H1 (cell line): ENCODE results near the gene TUBGCP2. TPM values are rescaled to one million over a fixed set of nuclear protein-coding genes. Genes with fewer than 3 reads are reported as not detected.

Experiments used
- CTCF ChIA-PET: fragments of 300-600 bp; sonication (Branson Sonifier 250); formaldehyde crosslinking; loops from one replicate; lab custom pipeline; 2021; ENCODE audit not compliant: partially characterized antibody; lab: Charles Lee
- POLR2A ChIA-PET: fragments of 300-600 bp; sonication (Branson Sonifier 250); formaldehyde crosslinking; loops from one replicate; lab custom pipeline; 2021; ENCODE audit warnings: inconsistent platforms; ENCODE audit not compliant: partially characterized antibody; lab: Charles Lee
- DNase-seq, 2 experiments: peaks; one replicate each; pipeline versions ENCODE4 v3.0.0 to v3.0.0-alpha.2; 2010 to 2022; ENCODE audit warnings: low spot score in 2 of 2, low read depth in 1 of 2, mixed read lengths in 1 of 2
- FAIRE-seq: peaks from 2 replicates; lab custom pipeline; 2011; peaks lifted over from hg19 to GRCh38; lab: Jason Lieb, UNC
- H2AFZ ChIP-seq: 2 replicates; pipeline ENCODE4 v1.8.1; 2012; ENCODE audit warnings: low read length, inconsistent platforms
- H2AK5ac ChIP-seq: 2 replicates; pipeline ENCODE4 v1.6.1; 2013; ENCODE audit warnings: low read depth, low read length
- H2BK120ac ChIP-seq: replicated peaks from 2 replicates; pipeline ENCODE3; 2013; ENCODE audit warnings: low read depth, low read length, inconsistent platforms
- H2BK12ac ChIP-seq: 2 replicates; pipeline ENCODE4 v1.6.1; 2013; ENCODE audit warnings: low read depth, low read length
- H2BK15ac ChIP-seq: 2 replicates; pipeline ENCODE4 v1.6.1; 2013; ENCODE audit warnings: low read length
- H2BK20ac ChIP-seq: 2 replicates; pipeline ENCODE4 v1.6.1; 2013; ENCODE audit warnings: low read length
- H2BK5ac ChIP-seq: 2 replicates; pipeline ENCODE4 v1.6.1; 2013; ENCODE audit warnings: low read depth, low read length
- H3K14ac ChIP-seq: 2 replicates; pipeline ENCODE4 v1.6.1; 2013; ENCODE audit warnings: inconsistent platforms; ENCODE audit not compliant: insufficient read length
- H3K18ac ChIP-seq: 2 replicates; pipeline ENCODE4 v1.6.1; 2013; ENCODE audit warnings: low read length; ENCODE audit errors: extremely low read depth
- H3K23ac ChIP-seq: 2 replicates; pipeline ENCODE4 v1.6.1; 2013; ENCODE audit warnings: inconsistent platforms; ENCODE audit not compliant: insufficient read length
- H3K23me2 ChIP-seq: 2 replicates; pipeline ENCODE4 v1.6.1; 2013; ENCODE audit warnings: low read depth, low read length
- H3K27ac ChIP-seq: 2 replicates; pipeline ENCODE4 v1.6.1; 2011; ENCODE audit warnings: low read depth, low read length, inconsistent platforms
- H3K27me3 ChIP-seq, 4 experiments: replicated peaks in 1 of 4; 1 replicate in 1 of 4; 2 replicates in 3 of 4; pipeline versions ENCODE4 v1.6.1 to v1.8.1; 2011 to 2013; ENCODE audit warnings: low read length in 3 of 4, mild to moderate bottlenecking in 3 of 4, inconsistent platforms in 2 of 4, mixed read lengths in 2 of 4, moderate library complexity in 1 of 4; ENCODE audit not compliant: control insufficient read depth in 3 of 4, insufficient read depth in 3 of 4; ENCODE audit errors: extremely low read depth in 1 of 4
- H3K36me3 ChIP-seq, 4 experiments: 2 replicates each; pipeline versions ENCODE4 v1.6.1 to v1.8.1; 2011 to 2013; ENCODE audit warnings: mild to moderate bottlenecking in 4 of 4, low read length in 3 of 4, moderate library complexity in 2 of 4, control low read depth in 1 of 4, inconsistent platforms in 1 of 4; ENCODE audit not compliant: insufficient read depth in 4 of 4, control insufficient read depth in 2 of 4
- H3K4ac ChIP-seq: replicated peaks from 2 replicates; pipeline ENCODE3; 2013; ENCODE audit warnings: low read length, low read depth, mixed read lengths, inconsistent platforms; ENCODE audit not compliant: insufficient read length
- H3K4me1 ChIP-seq, 4 experiments: replicated peaks in 1 of 4; 1 replicate in 1 of 4; 2 replicates in 3 of 4; pipeline versions ENCODE4 v1.6.1 to v1.8.1; 2011 to 2013; ENCODE audit warnings: low read length in 3 of 4, inconsistent platforms in 2 of 4, mixed read lengths in 1 of 4; ENCODE audit not compliant: insufficient read depth in 4 of 4, control insufficient read depth in 3 of 4
- H3K4me2 ChIP-seq, 2 experiments: 2 replicates each; pipeline versions ENCODE4 v1.6.1 to v1.8.1; 2011 to 2013; ENCODE audit warnings: low read depth in 2 of 2, low read length in 2 of 2, control low read depth in 1 of 2, inconsistent platforms in 1 of 2, mild to moderate bottlenecking in 1 of 2; ENCODE audit not compliant: insufficient read depth in 1 of 2
- H3K4me3 ChIP-seq, 4 experiments: fragments of 200-600, 300-600 bp in 1 of 4; sonication (generic), shearing (Covaris generic), sonication (Bioruptor Twin) in 1 of 4; 2 replicates each; pipeline versions ENCODE4 v1.5.1 to v1.8.1; 2011 to 2016; ENCODE audit warnings: low read length in 4 of 4, low read depth in 3 of 4, control low read depth in 2 of 4, inconsistent platforms in 2 of 4, mild to moderate bottlenecking in 2 of 4, mixed read lengths in 1 of 4, moderate library complexity in 1 of 4; ENCODE audit not compliant: insufficient read depth in 2 of 4; ENCODE audit errors: extremely low read depth in 1 of 4
- H3K56ac ChIP-seq: replicated peaks from 2 replicates; pipeline ENCODE3; 2013; ENCODE audit warnings: low read depth, mild to moderate bottlenecking, mixed read lengths, low read length, inconsistent platforms; ENCODE audit not compliant: insufficient read length
- H3K79me1 ChIP-seq: 2 replicates; pipeline ENCODE4 v1.6.1; 2013; ENCODE audit warnings: low read depth, low read length, control low read depth
- H3K79me2 ChIP-seq, 2 experiments: 2 replicates each; pipeline versions ENCODE4 v1.6.1 to v1.8.1; 2012 to 2013; ENCODE audit warnings: low read length in 2 of 2, mild to moderate bottlenecking in 2 of 2, inconsistent platforms in 1 of 2; ENCODE audit not compliant: insufficient read depth in 2 of 2, control insufficient read depth in 1 of 2
- H3K9ac ChIP-seq, 4 experiments: replicated peaks in 1 of 4; 1 replicate in 1 of 4; 2 replicates in 3 of 4; pipeline versions ENCODE4 v1.6.1 to v1.8.1; 2011 to 2013; ENCODE audit warnings: low read depth in 3 of 4, low read length in 3 of 4, control low read depth in 2 of 4, mild to moderate bottlenecking in 2 of 4, moderate library complexity in 2 of 4, inconsistent platforms in 1 of 4; ENCODE audit errors: extremely low read depth in 1 of 4
- H3K9me3 ChIP-seq, 2 experiments: 2 replicates each; pipeline versions ENCODE4 v1.6.1 to v1.8.1; 2012 to 2013; ENCODE audit warnings: mild to moderate bottlenecking in 2 of 2, moderate library complexity in 2 of 2, control low read depth in 1 of 2, inconsistent platforms in 1 of 2, low read depth in 1 of 2, low read length in 1 of 2, mixed read lengths in 1 of 2; ENCODE audit not compliant: insufficient read depth in 2 of 2
- H4K20me1 ChIP-seq, 2 experiments: replicated peaks in 1 of 2; 2 replicates each; pipeline versions ENCODE3 to v1.8.1; 2011 to 2013; ENCODE audit warnings: inconsistent platforms in 2 of 2, low read length in 2 of 2, mild to moderate bottlenecking in 1 of 2; ENCODE audit not compliant: insufficient read depth in 2 of 2, control insufficient read depth in 1 of 2
- H4K5ac ChIP-seq: 2 replicates; pipeline ENCODE4 v1.6.1; 2013; ENCODE audit warnings: low read length, low read depth, mixed read lengths, inconsistent platforms; ENCODE audit not compliant: insufficient read length
- H4K8ac ChIP-seq: 2 replicates; pipeline ENCODE4 v1.8.0; 2013; ENCODE audit warnings: mild to moderate bottlenecking, moderate library complexity, low read length, inconsistent platforms; ENCODE audit not compliant: insufficient read depth; ENCODE audit errors: extremely low read depth
- H4K91ac ChIP-seq: replicated peaks from 2 replicates; pipeline ENCODE3; 2013; ENCODE audit warnings: low read length, mixed read lengths, inconsistent platforms; ENCODE audit not compliant: insufficient read length
- BACH1 ChIP-seq: IDR thresholded peaks from 2 replicates; pipeline ENCODE4 v1.6.1; 2012; ENCODE audit warnings: low read length, improper control_type of control experiment
- CBX5 ChIP-seq: fragments of 300-800, 300-1000 bp; sonication (generic); IDR thresholded peaks from 2 replicates; pipeline ENCODE4 v1.7.1; 2016; ENCODE audit warnings: antibody characterized with exemption, low read length, low read depth
- CHD2 ChIP-seq: IDR thresholded peaks from 2 replicates; pipeline ENCODE4 v1.6.1; 2012; ENCODE audit warnings: low read length, improper control_type of control experiment
- EZH2 ChIP-seq: fragments of 200-600 bp; sonication (generic); IDR thresholded peaks from 2 replicates; pipeline ENCODE4 v1.7.1; 2012; ENCODE audit warnings: low read depth, mild to moderate bottlenecking, moderate library complexity, low read length, inconsistent platforms; ENCODE audit not compliant: severe bottlenecking
- GABPA ChIP-seq: IDR thresholded peaks from 2 replicates; pipeline ENCODE4 v1.6.1; 2011; ENCODE audit warnings: mild to moderate bottlenecking, low read length, moderate library complexity, borderline replicate concordance; ENCODE audit not compliant: insufficient read depth
- KDM4A ChIP-seq: IDR thresholded peaks from one replicate; pipeline ENCODE4 v1.7.1; 2012; ENCODE audit warnings: low read depth, mild to moderate bottlenecking, moderate library complexity, low read length, inconsistent platforms; ENCODE audit not compliant: severe bottlenecking
- POU5F1 ChIP-seq: IDR thresholded peaks from 2 replicates; pipeline ENCODE4 v1.6.1; 2011; ENCODE audit warnings: low read depth, mild to moderate bottlenecking, low read length, moderate library complexity
- RBBP5 ChIP-seq: IDR thresholded peaks from 2 replicates; pipeline ENCODE4 v1.7.1; 2012; ENCODE audit warnings: low read depth, mild to moderate bottlenecking, inconsistent platforms, low read length, moderate library complexity, borderline replicate concordance
- TAF1 ChIP-seq: IDR thresholded peaks from 2 replicates; pipeline ENCODE4 v1.6.1; 2011; ENCODE audit warnings: mild to moderate bottlenecking, low read depth, low read length
- WGBS, 2 experiments: shearing (Covaris generic) in 1 of 2; methylation state at CpG; one replicate each; pipeline versions ENCODE4 v1.1.6 to v1.1.7; 2013 to 2015; ENCODE audit warnings: low lambda C conversion rate in 2 of 2, mixed read lengths in 2 of 2, inconsistent platforms in 1 of 2, low coverage in 1 of 2, missing lambda C conversion rate in 1 of 2; ENCODE audit not compliant: insufficient replicate concordance in 2 of 2, insufficient coverage in 1 of 2, insufficient read length in 1 of 2; ENCODE audit errors: extremely low coverage in 1 of 2, missing lambda C conversion rate in 1 of 2; 5-methylcytosine and 5-hydroxymethylcytosine counted together
- polyA plus RNA-seq, 7 experiments: library from polyadenylated mRNA; depleted of rRNA in 3 of 7; stranded (reverse) in 5 of 7; unstranded in 2 of 7; fragments of >200 nt in 5 of 7; fragments of 200-250 nt in 2 of 7; gene quantifications; 1 replicate in 5 of 7; 2 replicates in 1 of 7; 4 replicates in 1 of 7; pipeline versions ENCODE4 v1.2.1 to v1.2.3, GENCODE V29; 2011 to 2013; ENCODE audit warnings: missing spikeins in 2 of 7, mixed read lengths in 2 of 7
- total RNA-seq: library from RNA; stranded (reverse); fragmentation: NEBNext Ultra II Directional; extraction: Animal tissue kit (Norgen Biotek cat#: 25700); gene quantifications from 2 replicates; pipeline ENCODE4 v1.2.1, GENCODE V29; 2021
- TF ChIP-seq, protein P1 (sequence below): IDR thresholded peaks from 2 replicates; pipeline ENCODE4 v1.6.1; 2012; ENCODE audit warnings: low read length, inconsistent platforms

Gene TUBGCP2
- total and polyA plus RNA-seq, 2 of the 8 experiments (the other 6 are each of a cell fraction or from before 2014, with no cell fraction given): 34.9 to 51.9 TPM

DNA sequence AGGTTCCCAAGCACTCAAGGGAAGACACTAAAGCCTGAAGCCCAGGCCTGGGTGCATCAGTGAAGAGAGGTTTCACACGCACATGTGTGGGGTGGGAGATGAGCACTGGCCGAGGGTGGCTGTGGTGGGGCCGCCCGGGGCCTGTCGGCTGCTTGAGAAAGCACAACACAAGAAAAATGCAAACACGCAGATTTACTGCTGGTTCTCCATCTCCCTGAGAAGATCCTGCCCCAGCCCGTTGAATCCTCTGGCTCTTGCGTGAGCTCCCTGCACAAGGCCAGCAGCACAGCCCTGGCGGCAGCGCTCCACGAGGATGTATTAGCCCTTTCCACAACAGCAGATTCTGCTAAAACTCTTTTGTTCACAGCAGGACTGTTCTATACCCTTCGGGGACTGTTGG is 6.2 kb upstream of the TUBGCP2 start:
- Histone ChIP-seq H2BK12ac (no peak overlapping the region), H3K4me1 (no peaks in the 10 kb centered on the region; a peak in 1 of 7 replicates), H2AK5ac (no peak overlapping the region), H3K27me3 (peaks cover 0 to 8% (median 4%) of the 10 kb centered on the region in 4 experiments; a peak in 5 of 7 replicates), H3K27ac (no peak overlapping the region), H3K79me1 (no peaks in the 10 kb centered on the region), H4K8ac (no peak overlapping the region), H2AFZ (no peak overlapping the region), H3K4me2 (no peak overlapping the region), H3K23me2 (peaks cover 2% of the 10 kb centered on the region; the same call in 1 of the 2 replicates), H3K23ac (no peak overlapping the region), H3K4me3 (no peak overlapping the region), H3K18ac (no peak overlapping the region), H3K36me3 (peaks cover 4 to 19% (median 5%) of the 10 kb centered on the region in 4 experiments; a peak in 7 of 8 replicates), H3K79me2 (no peaks in the 10 kb centered on the region), H2BK20ac (no peak overlapping the region), H3K9ac (no peak overlapping the region), H4K20me1 (peaks cover 0 to 3% of the 10 kb centered on the region in 2 experiments), H2BK120ac (no peak overlapping the region), H2BK15ac (no peak overlapping the region), H3K9me3 (no peaks in the 10 kb centered on the region), H4K5ac (no peak overlapping the region), H3K4ac (no peak overlapping the region), H2BK5ac (no peak overlapping the region), H4K91ac (no peak overlapping the region), H3K56ac (no peak overlapping the region), H3K14ac (no peak overlapping the region)
- POLR2A ChIA-PET: interaction anchor here (0.6 to 1.3 kb wide), 2 partner anchors 47 to 57 kb away, joined by 3 to 4 read pairs; no protein-coding TSS in a partner anchor
- CTCF ChIA-PET: interaction anchor here (0.9 to 3.5 kb wide), 8 partner anchors 9 to 94 kb away, joined by 3 to 23 read pairs (median 6); partner anchors contain the start of gene PRAP1
- FAIRE-seq (no peak), DNase-seq (no peak)
- WGBS, 2 experiments: 90% methylated on average over 12 of the region's 12 CpGs; no CpG with 5 or more reads in 1 of the 2 experiments
- no peak for TF ChIP-seq BACH1
- TF ChIP-seq RBBP5: no peak
- no peak for TF ChIP-seq POU5F1
- TF ChIP-seq, protein P1, sequence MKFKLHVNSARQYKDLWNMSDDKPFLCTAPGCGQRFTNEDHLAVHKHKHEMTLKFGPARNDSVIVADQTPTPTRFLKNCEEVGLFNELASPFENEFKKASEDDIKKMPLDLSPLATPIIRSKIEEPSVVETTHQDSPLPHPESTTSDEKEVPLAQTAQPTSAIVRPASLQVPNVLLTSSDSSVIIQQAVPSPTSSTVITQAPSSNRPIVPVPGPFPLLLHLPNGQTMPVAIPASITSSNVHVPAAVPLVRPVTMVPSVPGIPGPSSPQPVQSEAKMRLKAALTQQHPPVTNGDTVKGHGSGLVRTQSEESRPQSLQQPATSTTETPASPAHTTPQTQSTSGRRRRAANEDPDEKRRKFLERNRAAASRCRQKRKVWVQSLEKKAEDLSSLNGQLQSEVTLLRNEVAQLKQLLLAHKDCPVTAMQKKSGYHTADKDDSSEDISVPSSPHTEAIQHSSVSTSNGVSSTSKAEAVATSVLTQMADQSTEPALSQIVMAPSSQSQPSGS: no peak
- TF ChIP-seq GABPA: no peak
- no peak for TF ChIP-seq EZH2
- no peak for TF ChIP-seq TAF1
- no peak for TF ChIP-seq CHD2
- TF ChIP-seq CBX5: no peak
- no peak for TF ChIP-seq KDM4A
